ENCODE results near the gene NLRC5.

DNA sequence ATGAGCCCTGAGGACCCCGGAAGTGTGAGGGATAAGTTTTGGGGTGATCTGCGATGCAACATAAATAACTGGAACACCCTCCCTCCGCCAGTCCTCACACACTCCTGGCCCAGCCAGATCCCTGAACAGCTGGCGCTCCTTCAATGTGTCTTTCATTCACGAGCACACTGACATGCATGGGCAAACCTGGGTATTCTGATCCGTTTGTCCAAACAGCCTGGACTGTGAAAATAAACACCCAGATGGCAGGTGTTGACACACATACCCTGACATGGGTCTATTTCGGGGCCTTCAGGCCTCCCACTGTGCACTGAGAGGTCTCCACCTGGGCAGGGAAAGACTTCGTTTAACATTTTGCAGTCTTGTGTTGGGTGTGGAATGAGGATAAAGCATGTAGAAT lies 100.0 kb downstream of the NLRC5 start:
- no peak for TF ChIP-seq GATA2 (IDR thresholded peaks at IDR 0.05; ENCODE audit: low read depth, low read length)
- TF ChIP-seq GATA3 (IDR thresholded peaks at IDR 0.05; ENCODE audit: low read depth, low read length): no peak

Data from SH-SY5Y (cell line).